Hepatic stellate cell (primary cell): ENCODE results near the gene PGS1.
A peak's percentile ranks its signal among the peaks of the same experiment; 100 is the strongest.

Source experiments
- DNase-seq: peaks from one replicate; pipeline ENCODE4 v3.0.0; 2011; ENCODE audit warnings: low spot score

PGS1 gene

GRCh38 chr17:78346605-78347250 lies 31.7 kb upstream of the PGS1 start:
- DNase-seq, result no peak

DNA sequence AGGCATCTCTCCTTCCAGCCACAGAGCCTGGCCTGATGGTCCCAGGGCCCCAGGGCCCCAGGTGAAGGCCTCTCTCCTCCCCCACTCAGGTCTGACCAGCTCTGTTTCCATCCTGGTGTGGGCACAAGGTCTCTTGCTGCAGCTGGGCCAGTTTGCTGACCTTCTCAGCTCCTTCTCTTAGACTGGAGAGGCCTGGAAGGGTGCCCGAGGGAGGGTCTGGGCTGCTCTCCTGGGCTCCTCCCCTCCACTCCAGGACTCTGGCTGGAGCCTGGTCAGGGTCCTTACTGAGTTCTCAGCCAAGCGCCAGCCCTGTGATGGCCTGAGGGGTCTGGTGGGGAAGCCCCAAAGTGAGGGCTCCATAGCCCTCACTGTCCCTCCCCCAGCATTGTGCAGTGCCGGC lies 31.0 kb upstream of the PGS1 start:
- no peak for DNase-seq

DNA sequence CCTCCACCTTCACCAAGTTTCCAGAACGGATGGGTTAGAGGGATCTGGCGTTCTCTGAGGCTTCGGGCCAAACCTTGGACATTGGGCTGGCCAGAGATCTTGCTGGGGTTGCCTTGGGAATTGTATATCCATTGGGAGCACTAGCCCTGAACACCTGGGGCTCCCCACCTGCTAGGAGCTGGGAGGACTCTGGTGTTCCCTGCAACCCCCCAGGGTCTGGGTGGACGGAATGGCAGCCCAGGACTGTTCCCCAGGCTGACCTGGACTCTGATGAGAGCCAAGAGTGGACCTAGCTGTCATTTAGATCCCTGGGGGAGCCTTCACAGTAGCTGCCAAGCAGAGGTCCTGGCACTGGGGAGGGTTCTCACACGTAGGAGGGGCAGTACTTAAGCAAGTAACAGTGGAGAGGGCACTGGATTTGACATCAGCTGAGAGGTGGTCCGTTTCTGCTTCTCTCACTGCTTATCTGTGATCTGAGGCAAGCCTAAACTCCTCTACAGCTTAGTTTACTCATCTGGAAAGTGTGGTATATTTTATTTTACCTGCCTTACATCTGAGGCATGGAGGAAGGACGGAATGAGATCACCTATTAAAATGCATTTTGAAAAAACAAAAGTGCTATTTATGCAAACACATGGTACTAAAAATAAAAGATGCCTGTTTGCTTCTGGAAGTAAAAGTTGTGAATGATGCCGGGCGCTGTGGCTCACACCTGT lies 30.2 kb upstream of the PGS1 start:
- no peak for DNase-seq

- no peak for DNase-seq
Observed at GRCh38 chr17:78349891-78350642, 28.4 kb upstream of the PGS1 start.

DNA sequence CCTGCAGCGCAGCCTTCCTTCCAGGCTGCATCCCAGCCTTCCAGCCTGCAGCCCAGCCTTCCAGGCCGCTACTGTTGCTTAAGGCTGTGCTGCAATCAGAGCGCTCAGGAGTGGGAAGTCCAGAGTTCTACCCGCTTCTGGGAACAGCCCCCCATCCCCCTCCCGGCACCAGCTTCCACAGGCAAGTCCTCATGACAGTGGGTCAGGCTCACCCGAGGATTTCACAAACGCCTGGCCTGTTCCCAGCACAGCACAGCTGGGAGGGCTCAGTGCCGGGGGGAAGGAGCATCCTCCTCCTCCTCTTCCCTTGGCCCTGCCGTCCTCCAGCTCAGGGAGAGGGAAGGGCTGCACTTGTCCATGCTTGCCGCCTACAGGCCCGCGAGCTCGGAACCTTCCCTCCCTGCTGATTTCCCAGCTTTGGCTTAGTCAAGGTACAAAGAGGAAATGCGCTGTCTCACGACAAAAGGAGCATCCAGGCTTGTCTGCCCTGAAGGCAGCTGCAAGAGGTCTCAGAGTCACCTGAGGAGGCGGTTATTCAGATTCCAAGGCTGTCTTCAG lies 26.9 kb upstream of the PGS1 start:
- DNase-seq, result peak; percentile 81

- no peak for DNase-seq
Observed at GRCh38 chr17:78353834-78354233, 24.6 kb upstream of the PGS1 start.

- no peak for DNase-seq
Observed at GRCh38 chr17:78355045-78355641, 23.3 kb upstream of the PGS1 start.

DNA sequence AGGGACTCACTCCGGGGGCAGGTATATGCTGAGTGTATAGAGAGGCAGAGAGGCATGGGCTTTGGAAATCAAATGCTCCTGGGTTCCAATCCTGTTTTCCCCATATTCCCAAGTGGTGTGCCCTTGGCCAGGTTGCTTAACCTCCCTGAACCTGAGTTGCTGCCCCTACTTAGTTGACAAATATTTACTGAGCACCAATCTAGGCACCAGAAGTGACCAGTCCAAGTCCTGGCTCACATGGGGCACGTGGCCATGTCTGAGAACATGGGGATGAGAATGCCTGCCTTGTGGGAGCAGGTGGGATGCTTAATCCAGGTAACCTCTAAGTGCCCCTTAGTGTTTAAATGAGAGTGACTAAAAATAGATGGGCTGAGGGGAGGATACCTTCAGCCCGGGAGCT lies 22.7 kb upstream of the PGS1 start:
- DNase-seq, result no peak

GRCh38 chr17:78356101-78356713 lies 22.2 kb upstream of the PGS1 start:
- DNase-seq, result no peak

- DNase-seq, result peak; percentile 71
Observed at GRCh38 chr17:78357177-78357586, 21.3 kb upstream of the PGS1 start.

- DNase-seq, result no peak
Observed at GRCh38 chr17:78357672-78358537, 20.5 kb upstream of the PGS1 start.

- no peak for DNase-seq
Observed at GRCh38 chr17:78358538-78359320, 19.7 kb upstream of the PGS1 start.

- peak; percentile 75 for DNase-seq
Observed at GRCh38 chr17:78359321-78359996, 19.0 kb upstream of the PGS1 start.

GRCh38 chr17:78359997-78360370 lies 18.5 kb upstream of the PGS1 start, which contains the start of gene SOCS3:
Gene SOCS3, minus strand, starts transcription at chr17:78360077. Its CDS starts 982 bp downstream, at chr17:78359095.
- DNase-seq, result peak; percentile 97

GRCh38 chr17:78360371-78361224 lies 17.9 kb upstream of the PGS1 start:
- peak; percentile 96 for DNase-seq

- no peak for DNase-seq
Observed at GRCh38 chr17:78361225-78361701, 17.2 kb upstream of the PGS1 start.

GRCh38 chr17:78362232-78362631 lies 16.2 kb upstream of the PGS1 start:
- no peak for DNase-seq

- DNase-seq, result no peak
Observed at GRCh38 chr17:78362671-78363070, 15.8 kb upstream of the PGS1 start.
